Smooth muscle cell (in vitro differentiated cells): Measurements from ENCODE around the gene ATF3. TPM values are rescaled to one million over a fixed set of nuclear protein-coding genes. Genes with fewer than 3 reads are reported as not detected.

Experiments
- DNase-seq: peaks from one replicate; lab custom pipeline; 2025; ENCODE audit not compliant: unreplicated experiment; lab: John Stamatoyannopoulos, UW
- H2AFZ ChIP-seq: fragments of 200-600 bp; sonication (generic); 2 replicates; pipeline ENCODE4 v1.6.0; 2016; ENCODE audit warnings: antibody characterized with exemption, low read depth, mild to moderate bottlenecking
- H3F3A ChIP-seq: fragments of 200-600 bp; sonication (generic); 2 replicates; pipeline ENCODE4 v1.6.0; 2017; ENCODE audit warnings: antibody characterized with exemption, low read depth
- H3K27ac ChIP-seq: fragments of 200-600 bp; sonication (generic); 2 replicates; pipeline ENCODE4 v1.5.1; 2016; ENCODE audit warnings: low read depth, mild to moderate bottlenecking
- H3K27me3 ChIP-seq: fragments of 200-600 bp; sonication (generic); 2 replicates; pipeline ENCODE4 v1.6.1; 2016; ENCODE audit warnings: low read depth, mild to moderate bottlenecking
- H3K36me3 ChIP-seq: fragments of 200-600 bp; sonication (generic); 2 replicates; pipeline ENCODE4 v1.5.1; 2016; ENCODE audit warnings: low read depth
- H3K4me1 ChIP-seq: fragments of 200-600 bp; sonication (generic); 2 replicates; pipeline ENCODE4 v1.5.1; 2016; ENCODE audit warnings: low read depth
- H3K4me2 ChIP-seq: fragments of 200-600 bp; sonication (generic); 2 replicates; pipeline ENCODE4 v1.6.0; 2016; ENCODE audit warnings: mild to moderate bottlenecking
- H3K4me3 ChIP-seq: fragments of 200-600 bp; sonication (generic); 2 replicates; pipeline ENCODE4 v1.5.1; 2016; ENCODE audit warnings: mild to moderate bottlenecking
- H3K79me2 ChIP-seq: fragments of 200-600 bp; sonication (generic); 2 replicates; pipeline ENCODE4 v1.6.0; 2016; ENCODE audit warnings: low read depth, mild to moderate bottlenecking
- H3K9ac ChIP-seq: fragments of 200-600 bp; sonication (generic); 2 replicates; pipeline ENCODE4 v1.6.0; 2016; ENCODE audit warnings: low read depth
- H3K9me3 ChIP-seq: fragments of 200-600 bp; sonication (generic); replicated peaks from 2 replicates; pipeline ENCODE4 v1.5.1; 2016; ENCODE audit warnings: low read depth
- H4K20me1 ChIP-seq: fragments of 200-600 bp; sonication (generic); 2 replicates; pipeline ENCODE4 v1.6.0; 2016; ENCODE audit warnings: low read depth
- CTCF ChIP-seq: fragments of 200-600 bp; sonication (generic); IDR thresholded peaks from 2 replicates; pipeline ENCODE4 v1.5.1; 2017; ENCODE audit warnings: borderline replicate concordance, mild to moderate bottlenecking, antibody characterized with exemption; ENCODE audit not compliant: insufficient read depth, poor library complexity, severe bottlenecking
- WGBS: methylation state at CpG from one replicate; pipeline ENCODE4 v1.1.7; 2016; ENCODE audit warnings: low lambda C conversion rate; 5-methylcytosine and 5-hydroxymethylcytosine counted together
- polyA plus RNA-seq: library from polyadenylated mRNA; unstranded; fragments of >200 nt; fragmentation: Nextera tagmentation; extraction: Ambion mirVana; gene quantifications from 2 replicates; pipeline ENCODE4 v1.2.1, GENCODE V29; 2016
- total RNA-seq: library from RNA; depleted of rRNA; stranded (reverse); fragments of >200 nt; gene quantifications from 2 replicates; pipeline ENCODE4 v1.2.3, GENCODE V29; 2014

ATF3 gene
- 229 and 231 TPM in 2 replicates for total RNA-seq
- 152 and 268 TPM in 2 replicates for polyA plus RNA-seq

- Histone ChIP-seq H3K4me2 (peak within 1 kb of the TSS; percentile 98), H3K4me3 (peak within 1 kb of the TSS; percentile 97), H3K79me2 (peaks cover 24% of the 10 kb centered on the region), H2AFZ (no peak within 1 kb of the TSS), H3F3A (peaks cover 34% of the 10 kb centered on the region), H3K27me3 (no peaks in the 10 kb centered on the region), H3K9ac (peak within 1 kb of the TSS; percentile 100), H3K4me1 (peaks cover 33% of the 10 kb centered on the region), H4K20me1 (peaks cover 48% of the 10 kb centered on the region), H3K27ac (peak within 1 kb of the TSS; percentile 96), H3K9me3 (no peaks in the 10 kb centered on the region), H3K36me3 (no peaks in the 10 kb centered on the region)
- TF ChIP-seq CTCF: no peak
- DNase-seq: peak; percentile 98
- 0% methylated on average over 38 of the region's 54 CpGs for WGBS
These were observed at the start of gene ATF3 for GRCh38 chr1:212608392-212608958. TSS of gene ATF3 (plus strand) at chr1:212608761. CDS start at chr1:212615022, 6,261 bp downstream.

GRCh38 chr1:212559929-212560328 lies 48.6 kb upstream of the ATF3 start:
- TF ChIP-seq CTCF: no peak
- no peaks in the 10 kb centered on the region for H3K27me3 ChIP-seq
- H3K9ac ChIP-seq: peak overlapping the region; percentile 93
- H3K36me3 ChIP-seq: no peaks in the 10 kb centered on the region
- DNase-seq: no peak
- 95% methylated on average over 11 of the region's 11 CpGs for WGBS
- no peaks in the 10 kb centered on the region for H3K9me3 ChIP-seq
- no peaks in the 10 kb centered on the region for H3K79me2 ChIP-seq
- H3K27ac ChIP-seq: peak overlapping the region; percentile 75
- no peak overlapping the region for H3K4me3 ChIP-seq
- no peaks in the 10 kb centered on the region for H3K4me1 ChIP-seq
- H4K20me1 ChIP-seq: no peaks in the 10 kb centered on the region
- peaks cover 24% of the 10 kb centered on the region for H3F3A ChIP-seq
- no peak overlapping the region for H2AFZ ChIP-seq
- H3K4me2 ChIP-seq: no peak overlapping the region

GRCh38 chr1:212560933-212561460 lies 47.6 kb upstream of the ATF3 start:
- Histone ChIP-seq H4K20me1 (no peaks in the 10 kb centered on the region), H3K9me3 (no peaks in the 10 kb centered on the region), H3K79me2 (no peaks in the 10 kb centered on the region), H3K4me3 (no peak overlapping the region), H3K9ac (peak overlapping the region; percentile 68), H3F3A (peaks cover 24% of the 10 kb centered on the region), H3K4me2 (peak overlapping the region; percentile 64), H3K27me3 (no peaks in the 10 kb centered on the region), H3K4me1 (no peaks in the 10 kb centered on the region), H2AFZ (no peak overlapping the region), H3K27ac (peak overlapping the region; percentile 89), H3K36me3 (no peaks in the 10 kb centered on the region)
- DNase-seq: no peak
- 86% methylated on average over 6 of the region's 6 CpGs for WGBS
- TF ChIP-seq CTCF: no peak

GRCh38 chr1:212561501-212561931 lies 47.0 kb upstream of the ATF3 start:
- H3K4me1 ChIP-seq: no peaks in the 10 kb centered on the region
- H3K27me3 ChIP-seq: no peaks in the 10 kb centered on the region
- H3K4me3 ChIP-seq: no peak overlapping the region
- H3K27ac ChIP-seq: peak overlapping the region; percentile 89
- DNase-seq: peak; percentile 15
- 13% methylated on average over 5 of the region's 5 CpGs for WGBS
- H2AFZ ChIP-seq: no peak overlapping the region
- H3F3A ChIP-seq: peaks cover 24% of the 10 kb centered on the region
- no peaks in the 10 kb centered on the region for H3K36me3 ChIP-seq
- peak overlapping the region; percentile 64 for H3K4me2 ChIP-seq
- no peaks in the 10 kb centered on the region for H4K20me1 ChIP-seq
- TF ChIP-seq CTCF: no peak
- no peaks in the 10 kb centered on the region for H3K9me3 ChIP-seq
- H3K9ac ChIP-seq: peak overlapping the region; percentile 68
- H3K79me2 ChIP-seq: no peaks in the 10 kb centered on the region
